ENCODE results near the gene UNC5A. TPM values are rescaled to one million over a fixed set of nuclear protein-coding genes. Genes with fewer than 3 reads are reported as not detected.

The UNC5A gene
- total RNA-seq, 4 donors from 2014 or later: 0.34 to 0.67 (median 0.67) TPM; not detected in 1

DNA sequence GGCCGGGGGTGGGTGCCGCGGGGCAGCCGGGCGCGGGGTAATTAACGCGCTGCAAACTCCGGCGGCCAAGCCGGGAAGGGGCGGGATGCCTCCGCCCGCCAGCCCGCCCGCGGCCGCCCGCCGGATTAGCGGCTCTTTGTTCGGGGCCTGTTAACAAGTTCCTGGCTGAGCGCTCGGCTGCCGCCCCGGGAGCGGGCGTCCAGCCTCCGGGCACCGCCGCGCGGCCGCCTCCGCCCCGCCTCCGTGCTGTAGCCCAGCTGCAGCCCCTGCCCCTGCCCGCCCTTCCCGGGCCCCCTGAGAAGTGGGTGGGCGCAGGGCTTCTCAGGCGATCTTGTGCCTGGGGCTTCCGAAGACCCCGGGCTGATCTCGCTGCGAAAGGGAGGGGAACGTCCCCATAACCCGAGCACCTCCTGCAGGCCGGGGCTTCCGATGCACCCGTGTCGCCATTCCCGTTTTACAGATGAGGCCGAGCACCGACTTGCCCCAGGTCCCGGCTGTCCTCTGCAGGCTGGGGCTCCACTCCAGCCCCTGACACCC is 7.5 kb downstream of the UNC5A start:
- Histone ChIP-seq H3K36me3 (no peaks in the 10 kb centered on the region), H3K4me3 (replicated peaks in 1 of 3) (no peak overlapping the region), H3K27me3 (peaks cover 4% of the 10 kb centered on the region), H3K4me1 (peaks cover 0 to 10% of the 10 kb centered on the region in 2 donors), H3K9me3 (no peaks in the 10 kb centered on the region), H3K27ac (no peak overlapping the region)
- whole genome bisulfite sequencing, 2 donors: 1% methylated on average over 17 of the region's 55 CpGs; no CpG with 5 or more reads in 1 of the 2 donors
- no peak for DNase-seq
- peak in 1 of 6 experiments; percentile 11 for TF ChIP-seq CTCF (IDR thresholded peaks at IDR 0.05)
- TF ChIP-seq POLR2A (IDR thresholded peaks at IDR 0.05): no peak
- intact Hi-C loops (cut with DNase I): no loop called here

GRCh38 chr5:176818391-176819098 is 8.2 kb downstream of the UNC5A start:
- no peaks in the 10 kb centered on the region for H3K36me3 ChIP-seq
- intact Hi-C loops (cut with DNase I): no loop called here
- no peak for DNase-seq
- no peaks in the 10 kb centered on the region for H3K9me3 ChIP-seq
- H3K4me3 ChIP-seq (replicated peaks in 1 of 3): no peak overlapping the region
- peaks cover 4% of the 10 kb centered on the region for H3K27me3 ChIP-seq
- H3K4me1 ChIP-seq: peaks cover 0 to 10% of the 10 kb centered on the region in 2 donors
- WGBS, 2 donors: 46 to 56% methylated on average over 10 to 11 of the region's 12 CpGs
- no peak overlapping the region for H3K27ac ChIP-seq
- no peak for TF ChIP-seq POLR2A (IDR thresholded peaks at IDR 0.05)
- no peak for TF ChIP-seq CTCF (IDR thresholded peaks at IDR 0.05)

GRCh38 chr5:176819476-176819875 is 9.1 kb downstream of the UNC5A start:
- 78 to 80% methylated on average over 5 of the region's 5 CpGs for WGBS, 2 donors
- peaks cover 4% of the 10 kb centered on the region for H3K27me3 ChIP-seq
- TF ChIP-seq CTCF (IDR thresholded peaks at IDR 0.05) (no peak), POLR2A (IDR thresholded peaks at IDR 0.05) (no peak)
- DNase-seq: no peak
- H3K9me3 ChIP-seq: no peaks in the 10 kb centered on the region
- H3K27ac ChIP-seq: no peak overlapping the region
- H3K4me1 ChIP-seq: peaks cover 0 to 10% of the 10 kb centered on the region in 2 donors
- H3K4me3 ChIP-seq (replicated peaks in 1 of 3): no peak overlapping the region
- intact Hi-C loops (cut with DNase I): no loop called here
- H3K36me3 ChIP-seq: no peaks in the 10 kb centered on the region

GRCh38 chr5:176820937-176821336 is 10.6 kb downstream of the UNC5A start:
- Histone ChIP-seq H3K27ac (no peak overlapping the region), H3K36me3 (no peaks in the 10 kb centered on the region), H3K4me3 (replicated peaks in 1 of 3) (no peak overlapping the region), H3K4me1 (peaks cover 0 to 10% of the 10 kb centered on the region in 2 donors), H3K27me3 (peaks cover 4% of the 10 kb centered on the region), H3K9me3 (no peaks in the 10 kb centered on the region)
- no peak for TF ChIP-seq CTCF (IDR thresholded peaks at IDR 0.05)
- TF ChIP-seq POLR2A (IDR thresholded peaks at IDR 0.05): no peak
- intact Hi-C loops (cut with DNase I): no loop called here
- no peak for DNase-seq
- WGBS, 2 donors: 82% methylated on average over 7 of the region's 7 CpGs

GRCh38 chr5:176821441-176821840 is 11.1 kb downstream of the UNC5A start:
- no peaks in the 10 kb centered on the region for H3K36me3 ChIP-seq
- peaks cover 0 to 10% of the 10 kb centered on the region in 2 donors for H3K4me1 ChIP-seq
- no peaks in the 10 kb centered on the region for H3K9me3 ChIP-seq
- H3K27ac ChIP-seq: no peak overlapping the region
- WGBS, 2 donors: 80 to 84% methylated on average over 6 of the region's 6 CpGs
- intact Hi-C loops (cut with DNase I): no loop called here
- no peak for TF ChIP-seq CTCF (IDR thresholded peaks at IDR 0.05)
- no peak for TF ChIP-seq POLR2A (IDR thresholded peaks at IDR 0.05)
- no peak for DNase-seq
- H3K27me3 ChIP-seq: peaks cover 4% of the 10 kb centered on the region
- H3K4me3 ChIP-seq (replicated peaks in 1 of 3): no peak overlapping the region
